ENCODE results near the gene PACSIN2. TPM values are rescaled to one million over a fixed set of nuclear protein-coding genes. Genes with fewer than 3 reads are reported as not detected.
A peak's percentile ranks its signal among the peaks of the same experiment; 100 is the strongest.
"Not testable (repeated sequence)": the region's sequence is repeated elsewhere in the genome, so short reads cannot be mapped to it uniquely, and the experiment has no call there.

The PACSIN2 gene
- total RNA-seq, 1 experiment from 2014 or later: 53.9 TPM

GRCh38 chr22:42992886-42993479, 22.0 kb downstream of the PACSIN2 start:
- no peak for DNase-seq (ENCODE audit: low read depth)

GRCh38 chr22:42992092-42992491, 22.9 kb downstream of the PACSIN2 start:
- no peak for DNase-seq (ENCODE audit: low read depth)

- peak; percentile 88 for DNase-seq (ENCODE audit: low read depth)
Measured at GRCh38 chr22:42991010-42991651, 23.8 kb downstream of the PACSIN2 start.

- DNase-seq (ENCODE audit: low read depth): peak; percentile 88
Measured at GRCh38 chr22:42990131-42990838, 24.7 kb downstream of the PACSIN2 start.

- DNase-seq (ENCODE audit: low read depth): no peak
Measured at GRCh38 chr22:42986115-42986514, 28.8 kb downstream of the PACSIN2 start.

GRCh38 chr22:42985531-42985905, 29.4 kb downstream of the PACSIN2 start:
- DNase-seq (ENCODE audit: low read depth): no peak

GRCh38 chr22:42984814-42985530, 30.0 kb downstream of the PACSIN2 start:
- no peak for DNase-seq (ENCODE audit: low read depth)

GRCh38 chr22:42984397-42984796, 30.6 kb downstream of the PACSIN2 start:
- DNase-seq (ENCODE audit: low read depth): no peak

GRCh38 chr22:42983470-42983869, 31.5 kb downstream of the PACSIN2 start:
- DNase-seq (ENCODE audit: low read depth): no peak

GRCh38 chr22:42979606-42980005, 35.3 kb downstream of the PACSIN2 start:
- no peak for DNase-seq (ENCODE audit: low read depth)

GRCh38 chr22:42978453-42979103, 36.4 kb downstream of the PACSIN2 start:
- DNase-seq (ENCODE audit: low read depth): no peak

GRCh38 chr22:42977569-42977968, 37.4 kb downstream of the PACSIN2 start:
- DNase-seq (ENCODE audit: low read depth): no peak

GRCh38 chr22:42976217-42976933, 38.6 kb downstream of the PACSIN2 start:
- DNase-seq (ENCODE audit: low read depth): no peak

- DNase-seq (ENCODE audit: low read depth): no peak
Measured at GRCh38 chr22:42974223-42974622, 40.7 kb downstream of the PACSIN2 start.

- DNase-seq (ENCODE audit: low read depth): no peak
Measured at GRCh38 chr22:42973536-42973881, 41.4 kb downstream of the PACSIN2 start.

- no peak for DNase-seq (ENCODE audit: low read depth)
Measured at GRCh38 chr22:42972649-42973535, 42.1 kb downstream of the PACSIN2 start.

GRCh38 chr22:42971473-42971860, 43.5 kb downstream of the PACSIN2 start:
- DNase-seq (ENCODE audit: low read depth): not testable (repeated sequence)

- no peak for DNase-seq (ENCODE audit: low read depth)
Measured at GRCh38 chr22:42970029-42970428, 44.9 kb downstream of the PACSIN2 start.

GRCh38 chr22:42969348-42969975, 45.5 kb downstream of the PACSIN2 start:
- no peak for DNase-seq (ENCODE audit: low read depth)
